ENCODE results near the gene TSPYL6. TPM values are rescaled to one million over a fixed set of nuclear protein-coding genes. Genes with fewer than 3 reads are reported as not detected.

TSPYL6 gene
- polyA plus RNA-seq, 1 donor, result not detected

Other genes with a start within 250 kb of the TSPYL6 start
- 25.1 TPM for gene ACYP2, start 140.6 kb downstream of the TSPYL6 start, polyA plus RNA-seq (ENCODE audit: insufficient read length)
- 327 TPM for gene SPTBN1, start 200.1 kb upstream of the TSPYL6 start, polyA plus RNA-seq (ENCODE audit: insufficient read length)